ENCODE results near the gene MTHFD1.

GRCh38 chr14:64416348-64416932, 28.3 kb downstream of the MTHFD1 start:
- TF ChIP-seq TAF1 (IDR thresholded peaks at IDR 0.05; ENCODE audit: borderline replicate concordance, insufficient read depth, low read length) (no peak), POLR2AphosphoS5 (IDR thresholded peaks at IDR 0.05; ENCODE audit: low read depth, low read length) (no peak), FOXP2 (optimal IDR thresholded peaks at IDR 0.05; ENCODE audit: borderline replicate concordance, extremely low read depth, extremely low read length, insufficient read depth) (no peak), REST (IDR thresholded peaks at IDR 0.05; ENCODE audit: insufficient read depth in 1 of 2, low read depth in 2 of 2, low read length in 2 of 2) (no peak)
